GM13977 (cell line): ENCODE results near the gene SCFD2.

ENCODE experiments used
- DNase-seq: peaks from one replicate; pipeline ENCODE4 v3.0.0; 2012; ENCODE audit warnings: low spot score
- in situ Hi-C: fragments of 300-500 bp; cut with MboI; formaldehyde crosslinking; loops from one replicate; pipeline ENCODE4 v1.12.0; 2022; ENCODE audit warnings: low sequenced_read_pairs, low pct_unique_long_range_greater_than_20kb, mixed read lengths, inconsistent platforms; ENCODE audit not compliant: unreplicated experiment
- TF ChIP-seq, protein P1 (sequence below): IDR thresholded peaks from 2 replicates; pipeline ENCODE4 v1.5.1; 2012; ENCODE audit warnings: mild to moderate bottlenecking, control low read depth; ENCODE audit not compliant: insufficient read depth; ENCODE audit errors: extremely low read depth, missing control alignments

The SCFD2 gene

DNA sequence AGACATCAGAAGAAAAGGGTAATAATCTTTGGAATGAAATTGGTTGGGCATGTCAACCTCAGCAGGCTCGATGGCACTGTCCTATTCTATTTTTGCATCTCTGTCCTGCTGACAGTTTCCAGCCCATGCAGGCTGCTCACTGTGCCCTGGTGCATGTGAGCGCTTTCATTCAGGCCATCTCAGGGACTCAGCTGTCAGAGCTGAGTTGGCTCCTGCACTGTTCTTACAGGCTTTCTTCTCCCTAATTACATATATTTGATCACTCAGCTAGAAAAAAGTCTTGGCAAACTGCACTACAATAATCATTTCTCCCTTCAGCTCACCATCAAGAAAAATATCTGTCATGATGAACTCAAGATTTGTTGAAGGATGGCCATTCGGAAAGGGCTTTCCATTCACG, 419.0 kb downstream of the SCFD2 start:
- in situ Hi-C loops: no loop called here
- TF ChIP-seq, protein P1, sequence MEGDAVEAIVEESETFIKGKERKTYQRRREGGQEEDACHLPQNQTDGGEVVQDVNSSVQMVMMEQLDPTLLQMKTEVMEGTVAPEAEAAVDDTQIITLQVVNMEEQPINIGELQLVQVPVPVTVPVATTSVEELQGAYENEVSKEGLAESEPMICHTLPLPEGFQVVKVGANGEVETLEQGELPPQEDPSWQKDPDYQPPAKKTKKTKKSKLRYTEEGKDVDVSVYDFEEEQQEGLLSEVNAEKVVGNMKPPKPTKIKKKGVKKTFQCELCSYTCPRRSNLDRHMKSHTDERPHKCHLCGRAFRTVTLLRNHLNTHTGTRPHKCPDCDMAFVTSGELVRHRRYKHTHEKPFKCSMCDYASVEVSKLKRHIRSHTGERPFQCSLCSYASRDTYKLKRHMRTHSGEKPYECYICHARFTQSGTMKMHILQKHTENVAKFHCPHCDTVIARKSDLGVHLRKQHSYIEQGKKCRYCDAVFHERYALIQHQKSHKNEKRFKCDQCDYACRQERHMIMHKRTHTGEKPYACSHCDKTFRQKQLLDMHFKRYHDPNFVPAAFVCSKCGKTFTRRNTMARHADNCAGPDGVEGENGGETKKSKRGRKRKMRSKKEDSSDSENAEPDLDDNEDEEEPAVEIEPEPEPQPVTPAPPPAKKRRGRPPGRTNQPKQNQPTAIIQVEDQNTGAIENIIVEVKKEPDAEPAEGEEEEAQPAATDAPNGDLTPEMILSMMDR: no peak
- DNase-seq: no peak

DNA sequence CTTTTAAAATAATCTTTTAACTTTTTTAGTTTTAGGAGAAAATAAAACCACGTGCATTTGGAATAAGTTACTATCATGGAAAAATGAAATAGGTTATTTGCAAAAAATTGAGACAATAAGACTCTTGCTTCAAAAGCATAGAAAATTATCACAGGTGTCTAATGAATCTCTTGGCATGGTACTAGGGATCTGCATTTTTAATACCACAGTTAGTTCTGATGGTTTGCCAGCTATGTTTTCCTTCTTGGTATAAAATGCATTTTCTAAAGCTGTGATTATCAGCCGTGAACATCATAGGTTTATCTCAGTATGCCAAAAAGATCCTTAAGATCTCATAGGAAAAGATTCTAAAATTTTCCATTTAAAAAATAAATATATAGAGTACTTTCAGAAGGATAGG, 419.9 kb downstream of the SCFD2 start:
- DNase-seq: no peak
- TF ChIP-seq, protein P1: no peak
- in situ Hi-C loops: no loop called here

DNA sequence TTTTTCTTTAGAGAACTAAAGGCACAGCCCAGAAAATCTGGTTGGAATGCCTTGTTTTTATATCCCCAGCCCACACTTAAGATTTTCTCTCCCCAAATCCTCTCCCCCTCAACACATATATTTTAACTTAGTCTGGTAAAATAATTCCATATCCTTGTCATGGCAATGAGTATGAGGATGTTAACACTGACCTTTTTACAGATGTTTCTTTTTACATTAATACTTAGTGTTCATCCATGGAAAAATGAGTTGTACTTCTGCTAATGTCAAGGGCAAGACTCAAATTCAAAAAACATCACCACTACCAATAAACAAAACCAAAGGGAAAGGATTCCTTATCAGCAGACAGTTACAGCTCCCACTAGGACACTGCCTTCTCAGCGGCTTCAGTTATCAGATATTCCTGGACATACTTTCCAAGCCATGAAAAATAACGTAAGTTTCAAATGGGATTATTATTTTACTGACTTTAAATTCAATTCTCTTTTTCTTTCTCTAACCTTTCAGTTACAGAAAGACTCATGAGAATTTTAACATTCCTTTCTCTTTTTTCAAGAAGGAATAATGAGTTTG, 420.4 kb downstream of the SCFD2 start:
- TF ChIP-seq, protein P1: no peak
- no peak for DNase-seq
- in situ Hi-C loops: no loop called here

DNA sequence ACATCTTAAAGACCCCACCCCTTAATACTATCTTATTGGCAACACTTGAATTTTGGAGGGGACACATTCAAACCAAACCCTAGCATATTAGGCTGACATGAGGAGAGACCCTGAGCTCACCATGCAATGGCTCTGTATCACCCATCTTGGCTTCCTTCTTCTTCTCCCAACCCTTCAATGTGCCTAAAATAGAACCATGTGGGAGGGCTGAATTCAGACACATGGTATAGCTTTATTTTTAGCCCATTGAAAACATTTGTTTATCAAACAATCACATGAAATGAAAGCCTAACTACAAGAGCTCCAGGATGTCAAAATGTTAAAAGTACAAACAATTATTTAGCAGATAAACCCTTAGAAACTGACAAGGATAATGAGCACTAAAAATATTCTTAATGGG, 422.2 kb downstream of the SCFD2 start:
- DNase-seq: no peak
- TF ChIP-seq, protein P1: no peak
- in situ Hi-C loops: no loop called here

DNA sequence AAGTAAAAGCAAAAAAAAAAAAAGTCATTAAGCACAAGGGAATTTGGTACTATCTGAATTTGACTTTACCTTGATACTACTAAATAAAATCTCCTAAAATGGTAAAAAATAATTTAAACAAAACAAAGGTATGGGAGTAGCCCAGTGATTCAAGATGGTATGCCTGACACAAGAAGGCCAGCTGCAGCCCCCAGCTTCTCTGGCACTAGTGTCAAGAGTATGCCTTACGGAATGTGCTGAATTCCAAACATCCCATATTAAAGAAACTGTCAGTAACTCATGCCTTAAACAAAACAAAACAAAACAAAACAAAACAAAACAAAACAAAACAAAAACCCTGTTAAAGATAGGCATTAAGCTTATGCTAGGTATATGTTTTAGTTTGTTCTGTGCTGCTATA, 422.9 kb downstream of the SCFD2 start:
- no peak for DNase-seq
- TF ChIP-seq, protein P1: no peak
- in situ Hi-C loops: no loop called here

DNA sequence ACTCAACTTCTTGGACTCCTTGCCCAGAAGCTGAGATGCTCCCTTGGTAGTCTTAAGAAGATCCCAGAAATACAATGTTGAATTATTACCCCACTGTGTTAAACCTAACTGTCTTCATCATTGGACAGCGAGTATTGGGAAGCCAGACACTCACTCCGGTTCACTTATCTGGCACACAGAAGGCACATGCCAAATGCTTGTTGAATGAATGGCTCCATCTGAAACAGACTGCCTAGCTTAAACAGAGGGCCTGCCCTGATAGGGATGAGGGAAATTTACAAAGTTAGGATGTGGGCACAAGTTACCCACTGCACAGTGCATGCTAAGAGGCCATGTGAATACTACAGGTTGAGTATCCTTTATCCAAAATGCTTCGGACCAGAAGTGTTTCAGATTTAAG, 424.4 kb downstream of the SCFD2 start:
- DNase-seq: no peak
- in situ Hi-C loops: no loop called here
- TF ChIP-seq, protein P1: no peak

DNA sequence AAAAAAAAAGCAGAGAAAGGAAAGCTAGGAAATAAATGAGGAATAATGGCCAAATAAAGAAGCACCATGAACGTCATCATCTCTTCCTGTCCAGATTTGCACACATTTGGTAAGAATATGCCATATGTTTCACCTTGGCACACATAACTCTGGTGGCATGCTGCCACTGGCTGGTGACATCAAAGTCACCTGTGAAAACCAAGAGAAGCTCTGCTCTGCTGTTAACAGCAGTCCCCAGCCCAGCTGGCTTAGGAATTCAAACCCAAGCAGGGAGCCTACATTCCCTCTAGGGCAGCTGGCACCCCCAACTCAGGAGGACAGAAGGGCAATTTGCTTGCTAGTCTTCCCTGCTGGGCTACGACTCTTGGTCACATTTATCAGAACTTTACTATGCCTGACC, 426.1 kb downstream of the SCFD2 start:
- DNase-seq: no peak
- TF ChIP-seq, protein P1: no peak
- in situ Hi-C loops: no loop called here
